ENCODE data around the gene TRMT13. TPM values are rescaled to one million over a fixed set of nuclear protein-coding genes. Genes with fewer than 3 reads are reported as not detected.

The TRMT13 gene
- total RNA-seq, 2 donors from 2014 or later = 15.5 to 17.5 TPM

Other genes with a start within 250 kb of the TRMT13 start
- gene SLC35A3, start 163.2 kb upstream of the TRMT13 start, total RNA-seq = 10 to 100 TPM in 1 of 2 donors, 1 to 10 TPM in 1; 8.8 to 19.7 TPM
- 10 to 100 TPM; 14.5 to 16.7 TPM for gene SASS6, start 233 bp upstream of the TRMT13 start, total RNA-seq
- under 1 TPM; 0.32 to 0.70 TPM for gene LRRC39, start 45.1 kb downstream of the TRMT13 start, total RNA-seq
- gene DBT, start 116.7 kb downstream of the TRMT13 start, total RNA-seq = 10 to 100 TPM; 14.6 to 17.7 TPM
- gene RTCA, start 133.1 kb downstream of the TRMT13 start, total RNA-seq = 10 to 100 TPM; 33.4 to 42.6 TPM
- gene CDC14A, start 219.3 kb downstream of the TRMT13 start, total RNA-seq = 10 to 100 TPM; 13.0 to 16.0 TPM